ENCODE results near the gene CHD5.
"Not testable (repeated sequence)": the region's sequence is repeated elsewhere in the genome, so short reads cannot be mapped to it uniquely, and the experiment has no call there.

CHD5 gene

DNA sequence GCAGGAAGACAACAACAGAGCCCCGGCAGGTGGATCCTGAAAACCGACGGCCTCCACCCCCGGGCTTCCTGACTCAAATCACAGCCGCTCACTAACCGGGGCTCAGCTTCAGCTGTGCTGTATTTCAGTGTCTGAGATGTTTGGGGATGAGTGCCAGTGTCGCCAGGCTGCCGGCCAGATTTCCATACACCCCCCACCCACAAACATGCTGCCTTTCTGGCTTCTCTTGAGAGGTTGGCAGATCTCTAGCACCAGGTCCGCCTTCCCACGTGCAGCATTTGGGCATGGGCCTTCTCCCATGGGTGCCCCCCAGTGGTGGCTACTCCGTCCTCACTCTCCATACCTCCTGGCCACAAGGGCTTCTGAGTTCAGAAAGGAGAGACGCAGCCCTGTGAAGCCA is 99.7 kb downstream of the CHD5 start:
- DNase-seq, result no peak

- DNase-seq, result no peak
These were observed 102.2 kb downstream of the CHD5 start for GRCh38 chr1:6077919-6078318.

- no peak for DNase-seq
These were observed 102.6 kb downstream of the CHD5 start for GRCh38 chr1:6077506-6077905.

DNA sequence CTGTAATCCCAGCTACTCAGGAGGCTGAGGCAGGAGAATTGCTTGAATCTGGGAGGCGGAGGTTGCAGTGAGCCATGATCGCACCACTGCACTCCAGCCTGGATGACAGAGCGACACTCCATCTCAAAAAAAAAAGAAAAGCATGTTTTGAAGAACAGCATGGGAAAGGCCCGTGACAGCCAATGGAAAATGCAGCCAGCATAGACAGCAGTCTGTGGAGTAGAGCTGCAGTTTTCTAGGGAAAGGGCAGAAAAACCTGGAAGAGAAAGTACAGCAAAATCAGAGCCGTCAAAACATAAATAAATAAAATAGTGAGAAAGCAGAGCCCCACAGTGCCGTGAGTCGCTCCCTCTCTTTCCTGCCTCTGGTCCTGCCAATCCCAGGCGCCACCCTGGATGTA is 103.1 kb downstream of the CHD5 start:
- DNase-seq, result not testable (repeated sequence)

GRCh38 chr1:6075748-6076147 is 104.4 kb downstream of the CHD5 start:
- DNase-seq, result peak; percentile 51 to 54

DNA sequence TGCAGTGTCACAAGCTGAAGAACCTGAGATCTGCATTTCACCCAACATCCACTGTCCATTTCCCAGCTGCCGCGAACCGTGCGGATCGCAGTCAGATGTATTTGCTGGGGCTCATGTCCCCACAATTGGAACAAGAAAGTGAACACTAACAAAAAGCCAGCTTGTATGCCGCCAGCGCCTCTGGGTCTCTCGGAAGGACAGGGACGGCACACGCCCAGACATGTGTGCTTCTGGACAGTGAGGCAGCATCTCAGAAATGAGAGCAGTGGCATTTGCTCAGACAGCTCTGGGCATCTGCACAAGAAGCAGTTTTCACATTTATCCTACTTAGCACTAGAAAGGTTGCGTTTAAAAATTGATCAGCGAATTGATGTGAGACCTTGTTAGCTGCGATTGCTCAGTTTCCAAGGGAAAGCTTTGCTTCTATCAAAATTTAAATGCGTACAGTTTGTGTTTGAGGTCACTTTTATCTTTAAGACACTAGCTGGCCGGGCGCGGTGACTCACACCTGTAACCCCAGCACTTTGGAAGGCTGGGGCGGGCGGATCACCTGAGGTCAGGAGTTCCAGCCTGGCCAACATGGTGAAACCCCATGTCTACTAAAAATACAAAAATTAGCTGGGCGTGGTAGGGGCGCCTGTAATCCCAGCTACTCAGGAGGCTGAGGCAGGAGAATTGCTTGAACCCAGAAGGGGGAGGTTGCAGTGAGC is 105.8 kb downstream of the CHD5 start:
- DNase-seq, result no peak

DNA sequence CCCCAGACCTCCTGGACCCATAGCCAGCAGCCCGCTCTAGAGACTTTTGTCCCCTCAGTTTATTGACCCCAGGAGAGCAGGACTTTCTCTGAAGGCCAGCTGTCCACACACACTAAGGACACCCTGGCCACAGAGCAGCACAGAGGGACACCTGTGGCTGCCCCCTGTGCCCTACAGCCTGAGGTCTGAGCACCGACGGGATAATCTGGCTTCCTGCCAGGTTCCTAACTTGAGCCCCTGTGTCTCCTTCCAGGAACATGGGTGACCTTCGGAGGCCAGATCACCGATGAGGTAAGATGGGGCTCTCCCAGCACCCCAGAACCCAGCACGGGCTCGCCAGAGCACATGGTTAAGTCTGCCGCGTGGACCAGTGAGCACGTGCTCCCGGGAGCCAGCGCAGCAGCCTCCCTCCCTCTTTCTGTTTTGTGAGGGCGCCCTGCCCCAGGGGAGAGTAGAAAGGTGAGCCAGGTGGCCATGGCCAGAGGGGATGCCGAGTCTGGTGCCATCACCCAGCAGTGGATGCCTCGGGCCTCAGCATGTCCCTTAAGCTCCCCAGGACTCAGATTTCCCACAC is 106.6 kb downstream of the CHD5 start:
- DNase-seq, result no peak

- DNase-seq, result no peak
These were observed 107.2 kb downstream of the CHD5 start for GRCh38 chr1:6072774-6073479.

DNA sequence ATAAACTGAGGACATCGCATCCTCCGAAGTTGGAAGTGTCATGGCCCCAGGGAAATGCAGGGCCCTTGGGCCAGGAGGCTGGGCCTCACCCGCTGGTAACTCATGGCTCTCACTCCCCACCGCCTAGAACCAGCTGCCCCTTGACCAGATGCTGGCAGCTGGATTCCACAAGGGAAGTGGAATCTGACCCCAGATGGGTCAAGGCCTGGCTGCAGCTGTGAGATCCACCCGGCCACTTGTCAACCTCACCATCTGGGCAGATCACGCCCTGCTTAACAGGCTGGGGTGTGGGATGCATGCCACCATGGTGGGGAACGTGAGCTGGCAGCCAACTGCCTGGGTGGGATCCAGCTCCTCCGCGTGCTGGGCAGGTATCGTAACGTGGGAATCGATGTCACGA is 108.9 kb downstream of the CHD5 start:
- DNase-seq, result no peak

GRCh38 chr1:6070450-6070974 is 109.6 kb downstream of the CHD5 start:
- DNase-seq, result no peak

DNA sequence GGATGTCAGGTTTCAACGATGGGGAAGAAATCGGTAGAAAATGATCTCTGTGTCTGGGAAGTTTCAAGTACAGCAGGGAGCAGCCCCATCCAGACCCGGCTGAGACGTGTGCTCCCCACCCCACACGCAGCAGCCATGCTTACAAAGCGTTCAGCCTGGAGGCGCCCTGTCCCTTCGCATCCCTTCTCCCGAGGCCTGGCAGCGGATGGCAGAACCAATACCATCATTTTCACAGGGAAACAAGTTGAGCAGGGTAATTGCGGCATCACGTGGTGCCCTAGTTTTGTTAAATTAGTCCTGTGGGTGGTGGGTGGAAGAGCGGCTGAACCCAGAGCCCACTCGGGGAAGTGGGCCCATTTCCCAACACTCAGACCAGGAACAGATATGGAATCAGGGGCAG is 110.5 kb downstream of the CHD5 start:
- DNase-seq, result no peak

DNA sequence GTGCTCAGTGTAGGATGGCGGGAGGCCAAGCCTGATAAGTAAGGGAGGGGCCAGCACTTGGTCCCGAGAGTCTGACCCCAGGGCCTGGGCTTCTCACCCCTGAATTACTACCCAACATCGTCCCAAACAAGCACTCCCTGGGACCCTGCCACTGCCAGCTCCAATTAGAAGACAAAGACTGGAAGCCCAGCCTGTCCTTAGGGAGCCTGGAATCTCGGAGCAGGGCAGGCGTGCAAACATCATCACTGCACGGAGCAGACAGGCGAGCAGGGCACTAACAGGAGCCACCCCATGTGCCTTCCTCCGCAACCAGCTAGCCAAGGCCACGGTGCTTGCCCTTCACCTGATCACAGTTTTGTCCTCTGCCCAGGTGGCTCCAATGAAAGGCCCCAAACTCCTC is 111.2 kb downstream of the CHD5 start:
- no peak for DNase-seq

DNA sequence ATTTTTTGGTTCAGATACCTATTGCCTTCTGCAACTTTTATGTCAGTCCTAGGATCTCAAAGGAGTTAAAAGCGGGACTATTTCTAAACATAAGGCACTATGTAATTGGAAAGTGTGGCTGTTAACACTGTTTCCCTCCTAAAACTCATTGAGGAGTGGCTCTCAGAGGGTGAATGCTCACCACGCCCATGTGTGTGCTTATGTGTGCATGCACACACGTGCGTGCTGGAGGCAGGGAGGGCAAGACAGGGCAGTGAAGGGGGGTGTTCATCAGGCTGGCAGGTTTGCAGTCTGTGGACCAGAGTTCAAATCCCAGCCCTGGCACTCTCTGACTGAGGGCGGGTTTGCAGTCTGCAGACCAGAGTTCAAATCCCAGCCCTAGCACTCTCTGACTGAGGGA is 112.0 kb downstream of the CHD5 start:
- no peak for DNase-seq

GRCh38 chr1:6066680-6067079 is 113.4 kb downstream of the CHD5 start:
- no peak for DNase-seq

- no peak for DNase-seq
These were observed 114.8 kb downstream of the CHD5 start for GRCh38 chr1:6065093-6065858.

GRCh38 chr1:6063532-6064053 is 116.5 kb downstream of the CHD5 start:
- DNase-seq, result peak; percentile 91 to 99

DNA sequence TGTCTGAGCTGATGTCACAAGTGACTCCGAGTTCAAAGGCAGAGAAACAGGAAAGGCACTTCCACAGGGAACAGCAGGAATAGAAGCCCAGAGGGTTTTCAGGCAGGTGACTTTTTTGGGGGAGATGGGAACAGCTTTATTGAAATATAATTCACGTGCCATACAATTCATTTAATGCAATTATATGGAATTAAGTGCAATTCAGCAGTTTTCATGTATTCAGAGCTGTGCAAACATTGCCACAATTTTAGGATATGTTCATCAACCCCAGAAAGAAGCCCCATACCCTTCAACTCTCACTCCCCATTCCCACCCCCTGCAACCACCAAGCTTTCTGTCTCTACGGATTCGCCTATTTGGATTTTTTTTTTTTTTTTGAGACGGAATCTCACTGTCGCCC is 117.5 kb downstream of the CHD5 start:
- DNase-seq, result no peak

DNA sequence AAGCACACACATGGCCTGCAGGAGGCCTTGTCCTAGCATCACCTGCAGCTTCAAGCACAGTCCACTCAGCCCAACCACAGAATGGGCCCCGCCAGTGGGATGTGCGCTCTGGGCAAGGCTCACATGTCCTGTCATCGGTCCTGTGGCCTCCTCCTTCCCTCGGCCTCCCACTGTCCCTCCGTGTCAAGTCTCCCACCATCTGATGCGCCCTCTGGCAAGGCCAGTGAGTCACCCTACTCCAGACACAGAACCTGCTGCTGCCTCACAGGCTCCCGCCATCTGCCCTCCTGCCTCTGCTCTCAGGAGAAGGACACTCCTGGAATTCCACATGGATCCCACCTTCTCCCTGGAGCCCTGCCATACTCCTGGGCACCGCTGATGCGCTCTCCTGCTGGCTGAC is 120.3 kb downstream of the CHD5 start:
- peak; percentile 29 to 81 for DNase-seq

GRCh38 chr1:6057170-6057845 is 122.8 kb downstream of the CHD5 start:
- DNase-seq, result no peak

DNA sequence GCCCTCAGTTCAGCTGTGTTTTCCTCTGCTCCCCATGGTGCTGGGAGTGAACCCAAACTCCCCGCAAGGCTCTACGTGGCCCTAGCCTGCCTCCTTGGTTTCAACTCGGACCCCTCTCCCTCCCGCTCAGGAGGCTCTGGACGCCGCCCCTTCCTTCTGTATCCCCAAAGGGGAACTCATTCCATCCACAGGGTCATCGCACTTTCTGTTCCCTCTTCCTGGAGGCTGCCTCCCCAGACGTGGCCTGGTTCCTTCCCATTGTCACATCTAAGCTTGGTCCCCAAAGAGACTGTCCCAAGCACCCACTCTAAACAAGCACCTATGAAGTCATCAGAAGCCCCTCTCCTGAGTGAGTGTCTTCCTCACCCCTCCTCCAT is 123.6 kb downstream of the CHD5 start:
- DNase-seq, result peak; percentile 64

- no peak for DNase-seq
These were observed 125.5 kb downstream of the CHD5 start for GRCh38 chr1:6054596-6054995.

GRCh38 chr1:6053206-6053546 is 126.9 kb downstream of the CHD5 start:
- DNase-seq, result no peak

Data from inflammatory macrophage treated with lipopolysaccharide for 1 hour (primary cell).